IMR-90 (cell line): ENCODE results near the gene AGAP1. TPM values are rescaled to one million over a fixed set of nuclear protein-coding genes. Genes with fewer than 3 reads are reported as not detected.

Source experiments
- ATAC-seq: fragments of 200-7000 bp; cut with Tn5 transposase; 2 replicates; pipeline ENCODE4 v1.9.1; 2020; ENCODE audit warnings: low read depth, mild to moderate bottlenecking, moderate library complexity
- BruUV-seq: library from RNA; stranded (reverse); fragments of 400-500 nt; replicated peaks from 2 replicates; lab custom pipeline; 2021; lab: Mats Ljungman, UMichigan
- CTCF ChIA-PET: fragments of 300-600 bp; formaldehyde crosslinking; extraction: SDS; loops from one replicate; lab custom pipeline; 2021; ENCODE audit warnings: antibody characterized with exemption; lab: Yijun Ruan, JAX
- POLR2A ChIA-PET: fragments of 300-600 bp; sonication (Branson Sonifier 250); formaldehyde crosslinking; loops from one replicate; lab custom pipeline; 2022; ENCODE audit warnings: antibody characterized with exemption; ENCODE audit not compliant: unreplicated experiment; lab: Charles Lee
- DNase-seq: peaks from one replicate; pipeline ENCODE4 v3.0.0; 2013
- H2AFZ ChIP-seq: replicated peaks from 2 replicates; pipeline ENCODE3; 2013; ENCODE audit warnings: low read length, mild to moderate bottlenecking; ENCODE audit not compliant: poor library complexity
- H2AK5ac ChIP-seq: 2 replicates; pipeline ENCODE4 v1.6.1; 2013; ENCODE audit warnings: low read depth, low read length, inconsistent platforms
- H2AK9ac ChIP-seq: replicated peaks from 2 replicates; pipeline ENCODE3; 2013; ENCODE audit warnings: mild to moderate bottlenecking, low read depth, low read length, moderate library complexity; ENCODE audit not compliant: poor library complexity
- H2BK120ac ChIP-seq: 2 replicates; pipeline ENCODE4 v1.6.1; 2013; ENCODE audit warnings: low read depth, low read length, inconsistent platforms
- H2BK15ac ChIP-seq: 3 replicates; pipeline ENCODE4 v1.6.1; 2013; ENCODE audit warnings: low read depth, low read length, inconsistent platforms
- H2BK20ac ChIP-seq: 2 replicates; pipeline ENCODE4 v1.6.1; 2013; ENCODE audit warnings: low read depth, mild to moderate bottlenecking, inconsistent platforms, low read length, moderate library complexity
- H2BK5ac ChIP-seq: 2 replicates; pipeline ENCODE4 v1.6.1; 2013; ENCODE audit warnings: mild to moderate bottlenecking, low read depth, low read length, inconsistent platforms; ENCODE audit not compliant: poor library complexity, severe bottlenecking
- H3K14ac ChIP-seq: replicated peaks from 2 replicates; pipeline ENCODE4 v1.6.1; 2013; ENCODE audit warnings: low read depth, low read length, inconsistent platforms
- H3K18ac ChIP-seq: 2 replicates; pipeline ENCODE4 v1.6.1; 2013; ENCODE audit warnings: low read depth, low read length, control low read depth
- H3K23ac ChIP-seq: 2 replicates; pipeline ENCODE4 v1.6.1; 2013; ENCODE audit warnings: low read depth, low read length, inconsistent platforms
- H3K27ac ChIP-seq: 2 replicates; pipeline ENCODE4 v1.5.1; 2013; ENCODE audit warnings: mild to moderate bottlenecking, control low read depth, low read length; ENCODE audit not compliant: insufficient read depth
- H3K27me3 ChIP-seq: 2 replicates; pipeline ENCODE4 v1.6.1; 2013; ENCODE audit warnings: low read length; ENCODE audit not compliant: control insufficient read depth, insufficient read depth
- H3K36me3 ChIP-seq: 2 replicates; pipeline ENCODE4 v1.6.1; 2013; ENCODE audit warnings: low read length, mixed read lengths; ENCODE audit not compliant: control insufficient read depth, insufficient read depth
- H3K4ac ChIP-seq: 2 replicates; pipeline ENCODE4 v1.6.1; 2013; ENCODE audit warnings: low read depth, low read length, inconsistent platforms
- H3K4me1 ChIP-seq: 2 replicates; pipeline ENCODE4 v1.6.1; 2013; ENCODE audit warnings: low read length, mixed read lengths; ENCODE audit not compliant: control insufficient read depth, insufficient read depth
- H3K4me2 ChIP-seq: 2 replicates; pipeline ENCODE4 v1.6.1; 2013; ENCODE audit warnings: low read depth, mild to moderate bottlenecking, control low read depth, low read length, moderate library complexity
- H3K4me3 ChIP-seq: 2 replicates; pipeline ENCODE4 v1.5.1; 2013; ENCODE audit warnings: low read depth, mild to moderate bottlenecking, control low read depth, low read length, moderate library complexity; ENCODE audit not compliant: insufficient read depth
- H3K56ac ChIP-seq: 2 replicates; pipeline ENCODE4 v1.6.1; 2013; ENCODE audit warnings: low read length, inconsistent platforms; ENCODE audit not compliant: insufficient read depth; ENCODE audit errors: extremely low read depth
- H3K79me1 ChIP-seq, 2 experiments: 2 replicates each; pipeline ENCODE4 v1.6.1; 2013; ENCODE audit warnings: low read length in 2 of 2, inconsistent platforms in 1 of 2, low read depth in 1 of 2
- H3K9ac ChIP-seq: 2 replicates; pipeline ENCODE4 v1.6.1; 2013; ENCODE audit warnings: low read depth, low read length, control low read depth
- H3K9me1 ChIP-seq: 2 replicates; pipeline ENCODE4 v1.6.1; 2013; ENCODE audit warnings: low read length, inconsistent platforms; ENCODE audit not compliant: insufficient read depth
- H3K9me3 ChIP-seq: 2 replicates; pipeline ENCODE4 v1.6.1; 2013; ENCODE audit warnings: low read length; ENCODE audit not compliant: control insufficient read depth, insufficient read depth
- H4K20me1 ChIP-seq: 2 replicates; pipeline ENCODE4 v1.6.1; 2013; ENCODE audit warnings: low read length, inconsistent platforms; ENCODE audit not compliant: insufficient read depth
- H4K5ac ChIP-seq: 2 replicates; pipeline ENCODE4 v1.6.1; 2013; ENCODE audit warnings: mild to moderate bottlenecking, low read depth, low read length, control low read depth
- H4K8ac ChIP-seq, 2 experiments: 2 replicates each; pipeline ENCODE4 v1.6.1; 2013; ENCODE audit warnings: low read depth in 2 of 2, low read length in 2 of 2, control low read depth in 1 of 2, inconsistent platforms in 1 of 2
- H4K91ac ChIP-seq: 2 replicates; pipeline ENCODE4 v1.6.1; 2013; ENCODE audit warnings: low read depth, low read length, inconsistent platforms; ENCODE audit not compliant: insufficient read depth
- BHLHE40 ChIP-seq: fragments of 150-350 bp; IDR thresholded peaks from 2 replicates; pipeline ENCODE4 v1.6.1; 2016; ENCODE audit warnings: mild to moderate bottlenecking, low read depth, low read length
- CEBPB ChIP-seq: IDR thresholded peaks from 2 replicates; pipeline ENCODE4 v1.6.1; 2012; ENCODE audit warnings: low read depth, low read length, improper control_type of control experiment
- FOS ChIP-seq: fragments of 150-350 bp; IDR thresholded peaks from 2 replicates; pipeline ENCODE4 v1.6.1; 2016; ENCODE audit warnings: low read depth, low read length
- MAZ ChIP-seq: IDR thresholded peaks from 2 replicates; pipeline ENCODE4 v1.6.1; 2012; ENCODE audit warnings: low read depth, mild to moderate bottlenecking, low read length, improper control_type of control experiment, moderate library complexity, borderline replicate concordance
- NFE2L2 ChIP-seq: fragments of 150-350 bp; IDR thresholded peaks from 2 replicates; pipeline ENCODE4 v1.6.1; 2016; ENCODE audit warnings: low read depth, mild to moderate bottlenecking, low read length
- POLR2A ChIP-seq: IDR thresholded peaks from 2 replicates; pipeline ENCODE4 v1.6.1; 2012; ENCODE audit warnings: mild to moderate bottlenecking, low read depth, low read length
- RAD21 ChIP-seq: IDR thresholded peaks from 2 replicates; pipeline ENCODE4 v1.6.1; 2012; ENCODE audit warnings: low read length, improper control_type of control experiment
- RCOR1 ChIP-seq: IDR thresholded peaks from 2 replicates; pipeline ENCODE4 v1.6.1; 2012; ENCODE audit warnings: mild to moderate bottlenecking, low read length, improper control_type of control experiment; ENCODE audit not compliant: insufficient replicate concordance
- RFX5 ChIP-seq: IDR thresholded peaks from 2 replicates; pipeline ENCODE4 v1.8.0; 2012; ENCODE audit warnings: low read depth, mild to moderate bottlenecking, low read length, moderate library complexity
- SMC3 ChIP-seq: fragments of 150-350 bp; IDR thresholded peaks from 2 replicates; pipeline ENCODE4 v1.6.1; 2016; ENCODE audit warnings: low read depth, mild to moderate bottlenecking, antibody characterized with exemption, low read length, moderate library complexity
- WGBS, 2 experiments: methylation state at CpG; one replicate each; pipeline versions ENCODE4 v1.1.5 to v1.1.7; 2013; ENCODE audit warnings: missing lambda C conversion rate in 2 of 2; ENCODE audit not compliant: insufficient read length in 1 of 2; ENCODE audit errors: extremely low coverage in 2 of 2; 5-methylcytosine and 5-hydroxymethylcytosine counted together
- dilution Hi-C: fragments of 300-500 bp; cut with HindIII; formaldehyde crosslinking; loops from one replicate; pipeline ENCODE4 v1.14.3; 2018; ENCODE audit warnings: low sequenced_read_pairs; ENCODE audit not compliant: unreplicated experiment
- in situ Hi-C: fragments of 300-500 bp; cut with MboI; formaldehyde crosslinking; loops from 3 replicates; pipeline ENCODE4 v1.14.3; 2019; ENCODE audit warnings: low sequenced_read_pairs, inconsistent platforms, mixed read lengths
- intact Hi-C: fragments of 100-400 bp; cut with micrococcal nuclease; formaldehyde crosslinking; loops from 2 replicates; pipeline ENCODE4 v1.10.0; 2022
- polyA plus RNA-seq, 3 experiments: library from polyadenylated mRNA; depleted of rRNA; stranded (reverse); fragments of >200 nt; gene quantifications; 2 replicates each; pipeline ENCODE4 v1.2.3, GENCODE V29; 2012; ENCODE audit warnings: low replicate concordance in 1 of 3
- total RNA-seq: library from RNA; depleted of rRNA; stranded (reverse); fragments of >200 nt; gene quantifications from 2 replicates; pipeline ENCODE4 v1.2.3, GENCODE V29; 2012
- TF ChIP-seq, protein P1 (sequence below): fragments of 150-350 bp; IDR thresholded peaks from 2 replicates; pipeline ENCODE4 v1.6.1; 2017; ENCODE audit warnings: mild to moderate bottlenecking, antibody characterized with exemption, low read length, low read depth
- TF ChIP-seq, protein P2 (sequence below): fragments of 150-350 bp; IDR thresholded peaks from 2 replicates; pipeline ENCODE4 v1.6.1; 2016; ENCODE audit warnings: low read depth, mild to moderate bottlenecking, low read length, moderate library complexity, borderline replicate concordance
- TF ChIP-seq, protein P3 (sequence below): conservative IDR thresholded peaks from 2 replicates; pipeline ENCODE4 v1.5.1; 2012; ENCODE audit warnings: mild to moderate bottlenecking, low read depth, low read length, improper control_type of control experiment

The AGAP1 gene
- total and polyA plus RNA-seq, 2 of the 4 experiments (the other 2 are of a cell fraction): 15.1 to 16.4 TPM

DNA sequence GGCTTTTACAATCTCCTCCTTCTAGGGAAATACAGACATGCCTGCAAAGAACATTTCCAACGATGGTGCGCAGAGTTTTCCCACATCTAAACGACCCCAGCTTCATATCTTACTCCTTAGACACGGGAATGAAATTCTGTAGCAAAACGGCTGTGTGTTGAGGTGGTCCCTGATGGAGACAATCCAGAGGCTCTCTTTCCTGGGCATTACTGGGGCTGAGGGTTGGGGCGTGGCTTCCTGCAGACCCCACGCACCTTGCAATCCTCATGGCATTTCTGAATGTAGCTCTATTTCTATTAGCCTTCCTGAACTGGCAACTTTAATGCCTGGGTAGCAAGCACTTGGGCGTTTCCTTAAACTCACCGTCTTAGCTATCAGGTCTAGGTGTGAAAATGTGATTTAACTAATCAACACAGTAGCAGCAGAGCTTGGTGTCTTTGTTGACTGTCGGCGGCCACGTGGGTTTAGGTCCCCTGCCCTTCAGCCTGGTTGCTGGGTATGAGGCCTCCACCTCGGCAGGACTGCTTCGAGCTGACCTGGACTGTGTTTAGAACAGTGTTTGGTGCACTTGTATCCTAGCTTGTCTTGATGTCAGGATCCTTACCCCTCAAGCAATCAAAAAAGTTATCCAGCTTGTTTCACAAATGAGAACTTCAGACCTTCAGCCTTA, 431.5 kb downstream of the AGAP1 start:
- H3K9ac ChIP-seq: no peak overlapping the region
- H2AK9ac ChIP-seq: no peak overlapping the region
- no peak overlapping the region for H2AFZ ChIP-seq
- H4K5ac ChIP-seq: no peak overlapping the region
- no peak overlapping the region for H2BK20ac ChIP-seq
- POLR2A ChIA-PET: no interaction called here
- CTCF ChIA-PET: no interaction called here
- no peak overlapping the region for H4K8ac ChIP-seq
- H3K4ac ChIP-seq: no peak overlapping the region
- no peak overlapping the region for H2BK15ac ChIP-seq
- no peaks in the 10 kb centered on the region for H3K9me3 ChIP-seq
- no peak overlapping the region for H3K4me3 ChIP-seq
- H3K4me1 ChIP-seq: no peaks in the 10 kb centered on the region
- H3K27ac ChIP-seq: no peak overlapping the region
- peaks cover 10% of the 10 kb centered on the region; the same call in 1 of the 2 replicates for H3K9me1 ChIP-seq
- intact Hi-C loops (no loop called here), in situ Hi-C loops (no loop called here), dilution Hi-C loops (no loop called here)
- ATAC-seq (no peak), DNase-seq (no peak)
- no peak overlapping the region for H3K23ac ChIP-seq
- no TSS peak for BruUV-seq
- H3K79me1 ChIP-seq: no peaks in the 10 kb centered on the region
- no peaks in the 10 kb centered on the region; the same call in 1 of the 2 replicates for H4K20me1 ChIP-seq
- H2BK120ac ChIP-seq: no peak overlapping the region
- H3K4me2 ChIP-seq: no peak overlapping the region
- H2BK5ac ChIP-seq: no peak overlapping the region
- H2AK5ac ChIP-seq: no peak overlapping the region
- no peak overlapping the region for H3K14ac ChIP-seq
- H3K36me3 ChIP-seq: no peaks in the 10 kb centered on the region
- no peak for TF ChIP-seq RFX5
- TF ChIP-seq, protein P1, sequence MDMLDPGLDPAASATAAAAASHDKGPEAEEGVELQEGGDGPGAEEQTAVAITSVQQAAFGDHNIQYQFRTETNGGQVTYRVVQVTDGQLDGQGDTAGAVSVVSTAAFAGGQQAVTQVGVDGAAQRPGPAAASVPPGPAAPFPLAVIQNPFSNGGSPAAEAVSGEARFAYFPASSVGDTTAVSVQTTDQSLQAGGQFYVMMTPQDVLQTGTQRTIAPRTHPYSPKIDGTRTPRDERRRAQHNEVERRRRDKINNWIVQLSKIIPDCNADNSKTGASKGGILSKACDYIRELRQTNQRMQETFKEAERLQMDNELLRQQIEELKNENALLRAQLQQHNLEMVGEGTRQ: no peak
- TF ChIP-seq RAD21: no peak
- TF ChIP-seq RCOR1: no peak
- TF ChIP-seq BHLHE40: no peak
- TF ChIP-seq FOS: no peak
- no peak for TF ChIP-seq NFE2L2
- TF ChIP-seq, protein P2, sequence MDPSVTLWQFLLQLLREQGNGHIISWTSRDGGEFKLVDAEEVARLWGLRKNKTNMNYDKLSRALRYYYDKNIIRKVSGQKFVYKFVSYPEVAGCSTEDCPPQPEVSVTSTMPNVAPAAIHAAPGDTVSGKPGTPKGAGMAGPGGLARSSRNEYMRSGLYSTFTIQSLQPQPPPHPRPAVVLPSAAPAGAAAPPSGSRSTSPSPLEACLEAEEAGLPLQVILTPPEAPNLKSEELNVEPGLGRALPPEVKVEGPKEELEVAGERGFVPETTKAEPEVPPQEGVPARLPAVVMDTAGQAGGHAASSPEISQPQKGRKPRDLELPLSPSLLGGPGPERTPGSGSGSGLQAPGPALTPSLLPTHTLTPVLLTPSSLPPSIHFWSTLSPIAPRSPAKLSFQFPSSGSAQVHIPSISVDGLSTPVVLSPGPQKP: no peak
- TF ChIP-seq, protein P3, sequence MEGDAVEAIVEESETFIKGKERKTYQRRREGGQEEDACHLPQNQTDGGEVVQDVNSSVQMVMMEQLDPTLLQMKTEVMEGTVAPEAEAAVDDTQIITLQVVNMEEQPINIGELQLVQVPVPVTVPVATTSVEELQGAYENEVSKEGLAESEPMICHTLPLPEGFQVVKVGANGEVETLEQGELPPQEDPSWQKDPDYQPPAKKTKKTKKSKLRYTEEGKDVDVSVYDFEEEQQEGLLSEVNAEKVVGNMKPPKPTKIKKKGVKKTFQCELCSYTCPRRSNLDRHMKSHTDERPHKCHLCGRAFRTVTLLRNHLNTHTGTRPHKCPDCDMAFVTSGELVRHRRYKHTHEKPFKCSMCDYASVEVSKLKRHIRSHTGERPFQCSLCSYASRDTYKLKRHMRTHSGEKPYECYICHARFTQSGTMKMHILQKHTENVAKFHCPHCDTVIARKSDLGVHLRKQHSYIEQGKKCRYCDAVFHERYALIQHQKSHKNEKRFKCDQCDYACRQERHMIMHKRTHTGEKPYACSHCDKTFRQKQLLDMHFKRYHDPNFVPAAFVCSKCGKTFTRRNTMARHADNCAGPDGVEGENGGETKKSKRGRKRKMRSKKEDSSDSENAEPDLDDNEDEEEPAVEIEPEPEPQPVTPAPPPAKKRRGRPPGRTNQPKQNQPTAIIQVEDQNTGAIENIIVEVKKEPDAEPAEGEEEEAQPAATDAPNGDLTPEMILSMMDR: no peak
- TF ChIP-seq CEBPB: no peak
- TF ChIP-seq MAZ: no peak
- no peak for TF ChIP-seq POLR2A
- TF ChIP-seq SMC3: no peak
- H4K91ac ChIP-seq: no peak overlapping the region
- H3K18ac ChIP-seq: no peak overlapping the region
- WGBS, 2 experiments: 80% methylated on average over 1 of the region's 14 CpGs; no CpG with 5 or more reads in 1 of the 2 experiments
- H3K56ac ChIP-seq: 0 out of 2 replicates have a peak overlapping the region, but pooled peaks have one; percentile 12
- H3K27me3 ChIP-seq: no peaks in the 10 kb centered on the region
